NK-92 treated with Interleukin-12 subunit alpha and Interleukin-12 subunit beta, amount 100 ng/mL, for 24 hours (cell line): ENCODE measurements around the gene CCL4L2.
"Not testable (repeated sequence)": the region's sequence is repeated elsewhere in the genome, so short reads cannot be mapped to it uniquely, and the experiment has no call there.

Source experiments
- DNase-seq: peaks from one replicate; lab custom pipeline; 2025; lab: John Stamatoyannopoulos, UW

Gene CCL4L2

GRCh38 chr17:36221581-36222100 lies 10.8 kb downstream of the CCL4L2 start:
- DNase-seq = not testable (repeated sequence)

- not testable (repeated sequence) for DNase-seq
These were observed 12.1 kb downstream of the CCL4L2 start for GRCh38 chr17:36222967-36223366.

GRCh38 chr17:36229644-36230043 lies 18.8 kb downstream of the CCL4L2 start:
- not testable (repeated sequence) for DNase-seq

- not testable (repeated sequence) for DNase-seq
These were observed 31.2 kb downstream of the CCL4L2 start for GRCh38 chr17:36242046-36242445.
